Gastroesophageal sphincter (tissue), 3 donors: ENCODE measurements around the gene TMEM141.

ENCODE experiments used
- CTCF ChIP-seq, 4 experiments: fragments of 200-600 bp in 2 of 4; fragments of 450-650 bp in 2 of 4; sonication (generic) in 1 of 4; IDR thresholded peaks; one replicate each; pipeline ENCODE4 v1.5.1; 2017 to 2019; ENCODE audit warnings: antibody characterized with exemption in 4 of 4, mild to moderate bottlenecking in 2 of 4, moderate library complexity in 2 of 4
- POLR2A ChIP-seq, 2 donors: fragments of 450-650 bp; IDR thresholded peaks; one replicate each; pipeline ENCODE4 v1.6.1; 2017; ENCODE audit warnings: antibody characterized with exemption in 2 of 2, mild to moderate bottlenecking in 2 of 2, moderate library complexity in 1 of 2
- POLR2AphosphoS5 ChIP-seq: sonication (generic); formaldehyde crosslinking; IDR thresholded peaks from one replicate; pipeline ENCODE4 v1.6.1; 2017; ENCODE audit warnings: antibody characterized with exemption

DNA sequence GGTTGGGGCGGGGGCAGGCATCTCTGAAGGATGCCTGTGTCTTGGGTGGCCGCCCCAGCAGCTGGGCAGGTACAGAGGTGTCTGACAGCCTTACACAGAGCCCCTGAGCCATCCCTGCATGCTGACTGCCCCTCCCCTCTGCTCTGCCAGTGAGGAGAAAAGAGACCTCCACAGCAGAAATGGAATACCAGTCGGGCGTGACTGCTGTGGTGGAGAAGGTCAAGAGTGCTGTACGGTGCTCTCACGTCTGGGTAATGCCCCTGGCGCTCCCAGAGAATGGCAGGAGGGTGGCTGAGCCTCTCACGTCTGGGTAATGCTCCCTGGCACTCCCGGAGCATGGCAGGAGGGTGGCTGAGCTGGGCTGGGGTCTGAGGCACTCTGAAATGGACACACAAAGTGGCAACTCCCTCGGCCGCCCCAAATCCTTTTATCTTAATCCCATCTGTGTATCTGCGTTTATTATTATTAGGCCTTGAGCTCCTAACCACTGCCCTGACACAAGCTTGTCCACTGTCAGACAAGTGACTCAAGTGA, 14.1 kb downstream of the TMEM141 start:
- TF ChIP-seq POLR2A (IDR thresholded peaks at IDR 0.05) (no peak), CTCF (IDR thresholded peaks at IDR 0.05) (no peak), POLR2AphosphoS5 (no peak)
